HFFc6 (cell line): ENCODE measurements around the gene GAPVD1. TPM values are rescaled to one million over a fixed set of nuclear protein-coding genes. Genes with fewer than 3 reads are reported as not detected.

Source experiments
- DNase-seq: peaks from one replicate; pipeline ENCODE4 v3.0.0-alpha.2; 2018
- H3K27ac Mint-ChIP-seq: 2 replicates; pipeline ENCODE4 v1.8.0; 2020; ENCODE audit warnings: mild to moderate bottlenecking, mixed read lengths
- H3K27me3 Mint-ChIP-seq: 2 replicates; pipeline ENCODE4 v1.8.0; 2021; ENCODE audit warnings: mild to moderate bottlenecking, moderate library complexity, mixed read lengths; ENCODE audit not compliant: insufficient read depth
- H3K36me3 Mint-ChIP-seq: 2 replicates; pipeline ENCODE4 v1.8.0; 2021; ENCODE audit warnings: low read depth, mixed read lengths
- H3K4me1 Mint-ChIP-seq: 2 replicates; pipeline ENCODE4 v1.8.0; 2020; ENCODE audit warnings: low read depth, mixed read lengths
- H3K4me3 Mint-ChIP-seq: 2 replicates; pipeline ENCODE4 v1.8.0; 2020; ENCODE audit warnings: mild to moderate bottlenecking, moderate library complexity, mixed read lengths
- H3K9me3 Mint-ChIP-seq: 2 replicates; pipeline ENCODE4 v1.8.0; 2020; ENCODE audit warnings: mild to moderate bottlenecking, mixed read lengths
- total RNA-seq, 6 experiments: library from RNA; stranded (reverse); fragmentation: NEBNext Ultra II Directional; extraction: Animal tissue kit (Norgen Biotek cat#: 25700); gene quantifications; 2 replicates in 1 of 6; 3 replicates in 5 of 6; pipeline ENCODE4 v1.2.3, GENCODE V29; 2021
- TF ChIP-seq, protein P1 (sequence below): fragments of 200-600 bp; sonication (generic); IDR thresholded peaks from 2 replicates; pipeline ENCODE4 v1.5.0; 2021; ENCODE audit warnings: antibody characterized with exemption, mild to moderate bottlenecking

The GAPVD1 gene
- total RNA-seq, 6 experiments from 2014 or later, result 27.7 to 37.7 (median 34.5) TPM

DNA sequence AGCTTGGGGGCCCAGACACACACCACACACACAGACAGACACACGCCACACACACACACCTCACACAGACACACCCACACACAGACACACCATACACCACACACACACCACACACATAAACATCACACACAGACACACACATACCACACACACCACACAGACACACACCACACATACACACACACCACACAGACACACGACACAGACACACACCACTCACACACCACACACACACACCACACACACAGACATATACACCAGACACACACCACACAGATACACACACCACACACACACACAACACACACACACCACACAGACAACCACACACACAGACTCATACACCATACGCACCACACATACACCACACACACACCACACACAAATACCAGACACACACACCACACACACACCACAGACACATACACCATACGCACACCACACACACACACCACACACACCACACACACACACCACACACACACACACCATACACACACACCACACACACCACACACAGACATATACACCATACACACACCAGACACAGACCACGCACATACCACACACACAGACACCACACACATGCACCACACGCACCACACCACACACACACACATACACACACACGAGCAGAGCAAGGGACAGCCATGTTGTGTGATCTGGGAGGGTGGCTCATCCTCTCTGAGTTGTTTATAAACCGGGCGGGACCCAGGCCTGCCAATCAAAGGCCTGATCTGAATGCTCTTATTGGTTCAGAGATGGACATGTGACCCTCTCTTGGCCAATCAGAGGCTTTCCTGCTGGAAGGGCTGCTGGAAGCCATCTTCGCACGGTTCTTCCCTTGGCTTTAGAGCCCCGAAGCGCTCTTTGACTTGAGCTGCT, 148.3 kb downstream of the GAPVD1 start:
- Mint-ChIP-seq H3K27me3 (peaks cover 2% of the 10 kb centered on the region; the same call in 1 of the 2 replicates), H3K36me3 (peaks cover 8% of the 10 kb centered on the region; the same call in 1 of the 2 replicates), H3K4me3 (peak overlapping the region; percentile 51), H3K9me3 (peaks cover 8% of the 10 kb centered on the region), H3K27ac (peak overlapping the region; percentile 56), H3K4me1 (peaks cover 30% of the 10 kb centered on the region)
- peak; percentile 17 for DNase-seq
- TF ChIP-seq, protein P1, sequence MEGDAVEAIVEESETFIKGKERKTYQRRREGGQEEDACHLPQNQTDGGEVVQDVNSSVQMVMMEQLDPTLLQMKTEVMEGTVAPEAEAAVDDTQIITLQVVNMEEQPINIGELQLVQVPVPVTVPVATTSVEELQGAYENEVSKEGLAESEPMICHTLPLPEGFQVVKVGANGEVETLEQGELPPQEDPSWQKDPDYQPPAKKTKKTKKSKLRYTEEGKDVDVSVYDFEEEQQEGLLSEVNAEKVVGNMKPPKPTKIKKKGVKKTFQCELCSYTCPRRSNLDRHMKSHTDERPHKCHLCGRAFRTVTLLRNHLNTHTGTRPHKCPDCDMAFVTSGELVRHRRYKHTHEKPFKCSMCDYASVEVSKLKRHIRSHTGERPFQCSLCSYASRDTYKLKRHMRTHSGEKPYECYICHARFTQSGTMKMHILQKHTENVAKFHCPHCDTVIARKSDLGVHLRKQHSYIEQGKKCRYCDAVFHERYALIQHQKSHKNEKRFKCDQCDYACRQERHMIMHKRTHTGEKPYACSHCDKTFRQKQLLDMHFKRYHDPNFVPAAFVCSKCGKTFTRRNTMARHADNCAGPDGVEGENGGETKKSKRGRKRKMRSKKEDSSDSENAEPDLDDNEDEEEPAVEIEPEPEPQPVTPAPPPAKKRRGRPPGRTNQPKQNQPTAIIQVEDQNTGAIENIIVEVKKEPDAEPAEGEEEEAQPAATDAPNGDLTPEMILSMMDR, result no peak

DNA sequence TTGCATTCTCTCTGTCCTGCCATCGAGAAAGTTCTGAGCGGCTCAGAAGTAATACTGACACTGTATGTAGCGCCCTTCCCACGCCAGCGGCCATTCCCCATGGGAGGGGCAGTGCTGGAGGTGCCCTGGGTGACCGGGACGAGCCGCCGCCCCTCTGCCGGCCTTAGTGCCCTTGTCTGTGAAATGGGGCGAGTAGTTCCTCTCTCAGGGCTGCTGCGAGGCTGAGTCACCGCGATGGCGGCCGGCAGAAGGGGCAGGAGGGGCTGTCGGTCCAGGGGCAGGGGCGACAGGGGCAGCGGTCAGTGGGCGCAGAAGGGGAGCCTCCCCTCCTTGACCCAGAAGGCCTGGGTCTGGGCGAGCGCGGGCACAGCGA, 148.9 kb downstream of the GAPVD1 start:
- no peak overlapping the region for H3K27ac Mint-ChIP-seq
- peaks cover 2% of the 10 kb centered on the region; the same call in 1 of the 2 replicates for H3K27me3 Mint-ChIP-seq
- TF ChIP-seq, protein P1, result no peak
- H3K9me3 Mint-ChIP-seq, result peaks cover 8% of the 10 kb centered on the region
- no peak overlapping the region for H3K4me3 Mint-ChIP-seq
- peaks cover 30% of the 10 kb centered on the region for H3K4me1 Mint-ChIP-seq
- no peak for DNase-seq
- H3K36me3 Mint-ChIP-seq, result peaks cover 8% of the 10 kb centered on the region; the same call in 1 of the 2 replicates

DNA sequence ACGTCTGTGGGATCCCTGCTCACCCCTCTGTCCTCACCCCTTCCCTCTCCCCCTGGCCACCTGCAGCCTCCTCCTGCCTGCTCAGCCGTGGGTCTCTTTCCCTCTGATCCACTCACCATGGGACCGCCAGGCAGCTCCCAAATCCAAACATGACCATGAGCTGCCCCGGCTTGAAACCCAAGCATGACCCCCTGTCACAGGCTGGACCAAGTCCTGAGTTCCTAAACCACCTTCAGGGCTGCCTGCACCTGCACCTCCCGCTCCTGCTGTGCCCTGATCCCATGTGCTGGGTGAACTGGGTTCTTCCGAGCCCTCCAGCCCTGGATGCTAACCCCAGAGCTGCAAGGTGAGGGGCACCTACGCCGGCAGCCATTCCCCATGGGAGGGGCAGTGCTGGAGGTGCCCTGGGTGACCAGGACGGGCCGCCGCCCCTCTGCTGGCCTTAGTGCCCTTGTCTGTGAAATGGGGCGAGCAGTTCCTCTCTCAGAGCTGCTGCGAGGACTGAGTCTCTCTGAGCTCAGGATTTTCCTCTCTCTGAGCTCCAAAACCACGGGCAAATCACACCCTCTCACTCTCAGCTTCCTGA, 149.6 kb downstream of the GAPVD1 start:
- Mint-ChIP-seq H3K4me1 (peaks cover 22% of the 10 kb centered on the region), H3K27me3 (peaks cover 2% of the 10 kb centered on the region; the same call in 1 of the 2 replicates), H3K27ac (no peak overlapping the region), H3K36me3 (peaks cover 8% of the 10 kb centered on the region; the same call in 1 of the 2 replicates), H3K9me3 (peaks cover 8% of the 10 kb centered on the region), H3K4me3 (no peak overlapping the region)
- DNase-seq, result no peak
- TF ChIP-seq, protein P1, result no peak

DNA sequence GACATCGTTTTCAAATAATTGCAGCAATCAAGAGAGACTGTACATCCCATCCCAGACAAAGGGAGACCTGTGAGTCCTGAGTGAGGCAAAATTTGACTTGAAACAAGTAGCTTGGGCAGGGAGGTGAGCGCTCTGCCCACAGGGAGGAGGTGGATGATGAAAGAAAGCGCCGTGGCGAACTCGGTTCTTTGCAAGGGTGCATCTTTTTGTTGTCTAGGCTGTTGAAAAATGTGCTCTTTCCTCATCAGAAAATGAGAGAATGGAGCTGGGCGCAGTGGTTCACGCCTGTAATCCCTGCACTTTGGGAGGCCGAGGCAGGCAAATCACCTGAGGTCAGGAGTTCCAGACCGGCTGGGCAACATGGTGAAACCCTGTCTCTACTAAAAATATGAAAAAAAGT, 150.5 kb downstream of the GAPVD1 start:
- DNase-seq, result no peak
- H3K36me3 Mint-ChIP-seq, result peaks cover 8% of the 10 kb centered on the region; the same call in 1 of the 2 replicates
- peaks cover 8% of the 10 kb centered on the region for H3K9me3 Mint-ChIP-seq

DNA sequence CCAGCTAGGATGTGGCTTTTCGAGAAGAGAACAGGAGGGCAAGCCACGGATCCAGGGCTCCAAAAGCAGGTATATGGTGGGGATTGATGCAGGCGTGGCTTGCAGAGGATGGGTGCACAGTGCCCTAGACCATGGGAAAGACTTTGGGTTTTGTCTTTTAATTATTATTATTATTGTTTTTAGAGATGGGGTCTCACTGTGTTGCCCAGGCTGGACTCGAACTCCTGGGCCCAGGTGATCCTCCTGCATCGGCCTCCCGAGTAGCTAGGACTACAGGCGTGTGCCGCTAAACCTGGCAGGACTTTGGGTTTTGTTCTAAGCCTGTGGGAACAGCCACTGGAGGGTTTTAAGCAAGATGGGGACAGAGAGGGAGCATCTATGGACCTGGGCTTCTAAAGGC, 152.0 kb downstream of the GAPVD1 start:
- Mint-ChIP-seq H3K27ac (no peak overlapping the region), H3K9me3 (peaks cover 8% of the 10 kb centered on the region), H3K4me1 (peaks cover 13% of the 10 kb centered on the region; the same call in 1 of the 2 replicates), H3K4me3 (no peak overlapping the region), H3K27me3 (no peaks in the 10 kb centered on the region; the same call in 1 of the 2 replicates), H3K36me3 (peaks cover 8% of the 10 kb centered on the region; the same call in 1 of the 2 replicates)
- TF ChIP-seq, protein P1, result no peak
- DNase-seq, result no peak

More for the DNA sequence above, 150.5 kb downstream of the GAPVD1 start:
- Mint-ChIP-seq H3K27me3 (peaks cover 2% of the 10 kb centered on the region; the same call in 1 of the 2 replicates), H3K4me1 (peaks cover 13% of the 10 kb centered on the region; the same call in 1 of the 2 replicates), H3K4me3 (no peak overlapping the region), H3K27ac (no peak overlapping the region)
- TF ChIP-seq, protein P1, result no peak
